Measurements from ENCODE around the gene FGF10.

The FGF10 gene

GRCh38 chr5:44389090-44389822, at the start of gene FGF10:
Gene FGF10, minus strand, starts transcription at chr5:44389420. Its CDS starts 738 bp downstream, at chr5:44388682.
- no peak for DNase-seq (ENCODE audit: low read depth in 2 of 2)

DNA sequence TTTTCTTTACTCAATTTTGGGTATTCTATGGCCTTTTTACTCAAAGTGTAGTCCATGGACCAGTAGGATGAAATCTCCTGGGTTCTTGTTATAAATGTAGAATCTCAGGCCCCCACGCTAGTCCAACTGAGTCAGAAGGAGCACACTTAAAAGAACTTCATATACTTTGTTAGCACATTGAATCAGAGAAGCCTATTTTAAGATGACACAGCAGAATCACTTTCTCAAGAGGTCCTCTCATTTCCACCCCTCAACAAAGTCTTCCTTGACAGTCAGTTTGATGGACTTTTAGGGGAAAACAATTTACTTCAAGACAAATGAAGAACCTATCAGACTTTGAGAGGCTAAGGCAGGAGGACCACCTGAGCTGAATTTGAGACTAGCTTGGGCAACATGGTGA, 37.7 kb upstream of the FGF10 start:
- DNase-seq (ENCODE audit: low read depth in 2 of 2), result no peak

- no peak for DNase-seq (ENCODE audit: low read depth in 2 of 2)
These were observed 23.1 kb upstream of the FGF10 start for GRCh38 chr5:44412286-44412685.

GRCh38 chr5:44402084-44402483, 12.9 kb upstream of the FGF10 start:
- no peak for DNase-seq (ENCODE audit: low read depth in 2 of 2)

DNA sequence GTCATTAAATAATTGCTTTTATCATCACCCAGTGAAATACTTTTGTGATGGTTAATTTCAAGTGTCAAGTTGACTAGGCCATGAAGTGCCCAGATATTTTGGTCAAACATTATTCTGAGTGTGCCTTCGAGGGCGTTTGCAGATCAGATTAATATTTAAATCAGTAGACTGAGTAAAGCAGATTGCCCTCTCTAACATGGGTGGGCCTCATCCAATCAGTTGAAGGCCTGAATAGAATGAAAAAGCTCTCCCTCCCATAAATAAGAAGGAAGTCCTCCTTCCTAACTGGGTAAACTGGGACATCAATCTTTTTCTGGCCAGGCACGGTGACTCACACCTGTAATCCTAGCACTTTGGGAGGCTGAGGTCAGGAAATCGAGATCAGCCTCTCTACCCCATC, 12.4 kb upstream of the FGF10 start:
- DNase-seq (ENCODE audit: low read depth in 2 of 2), result no peak

GRCh38 chr5:44398382-44398781, 9.2 kb upstream of the FGF10 start:
- no peak for DNase-seq (ENCODE audit: low read depth in 2 of 2)

- DNase-seq (ENCODE audit: low read depth in 2 of 2), result no peak
These were observed 7.1 kb upstream of the FGF10 start for GRCh38 chr5:44396312-44396711.

GRCh38 chr5:44390351-44390750, 1.1 kb upstream of the FGF10 start:
- no peak for DNase-seq (ENCODE audit: low read depth in 2 of 2)

DNA sequence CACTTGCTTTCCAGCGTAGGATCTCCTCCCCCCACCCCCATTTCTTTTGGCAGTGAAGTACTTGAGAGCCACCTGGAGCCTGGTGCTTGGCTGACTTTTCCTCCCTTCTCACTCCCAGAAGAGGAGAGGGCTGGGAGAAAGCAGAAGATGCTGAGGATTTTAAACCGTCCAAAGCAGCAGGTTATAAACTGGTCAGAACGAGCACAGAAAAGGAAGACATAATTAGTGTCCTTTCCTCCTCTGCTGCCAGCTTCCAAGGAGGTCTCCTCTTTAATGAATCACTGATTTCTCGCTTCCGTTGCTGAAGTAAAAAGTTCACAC, 563 bp upstream of the FGF10 start:
- DNase-seq (ENCODE audit: low read depth in 2 of 2), result no peak

- DNase-seq (ENCODE audit: low read depth in 2 of 2), result no peak
These were observed 715 bp downstream of the FGF10 start for GRCh38 chr5:44388321-44389089.

GRCh38 chr5:44387921-44388320, 1.3 kb downstream of the FGF10 start:
- DNase-seq (ENCODE audit: low read depth in 2 of 2), result no peak

DNA sequence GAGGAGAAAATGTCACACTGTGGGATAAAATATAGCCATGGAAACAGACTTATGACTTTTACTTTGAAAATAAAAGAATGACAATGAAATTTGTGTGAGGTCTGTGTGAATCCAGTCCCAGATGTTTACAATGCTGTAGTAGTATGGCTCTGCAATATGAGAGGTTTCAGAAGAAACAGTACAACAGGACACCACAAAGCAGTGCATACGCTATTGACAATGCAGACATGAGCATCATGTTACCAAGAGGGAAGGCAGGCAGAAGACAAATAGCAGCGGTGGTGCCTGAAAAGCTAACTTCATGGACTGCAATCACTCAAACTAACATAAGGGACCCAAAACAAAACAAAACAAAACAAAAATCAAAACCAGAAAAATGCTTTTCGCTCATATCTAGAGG, 1.8 kb downstream of the FGF10 start:
- no peak for DNase-seq (ENCODE audit: low read depth in 2 of 2)

GRCh38 chr5:44385291-44385900, 3.8 kb downstream of the FGF10 start:
- DNase-seq (ENCODE audit: low read depth in 2 of 2), result no peak

GRCh38 chr5:44384816-44385215, 4.4 kb downstream of the FGF10 start:
- DNase-seq (ENCODE audit: low read depth in 2 of 2), result no peak

GRCh38 chr5:44382894-44383293, 6.3 kb downstream of the FGF10 start:
- DNase-seq (ENCODE audit: low read depth in 2 of 2), result no peak

- DNase-seq (ENCODE audit: low read depth in 2 of 2), result no peak
These were observed 12.2 kb downstream of the FGF10 start for GRCh38 chr5:44377057-44377456.

DNA sequence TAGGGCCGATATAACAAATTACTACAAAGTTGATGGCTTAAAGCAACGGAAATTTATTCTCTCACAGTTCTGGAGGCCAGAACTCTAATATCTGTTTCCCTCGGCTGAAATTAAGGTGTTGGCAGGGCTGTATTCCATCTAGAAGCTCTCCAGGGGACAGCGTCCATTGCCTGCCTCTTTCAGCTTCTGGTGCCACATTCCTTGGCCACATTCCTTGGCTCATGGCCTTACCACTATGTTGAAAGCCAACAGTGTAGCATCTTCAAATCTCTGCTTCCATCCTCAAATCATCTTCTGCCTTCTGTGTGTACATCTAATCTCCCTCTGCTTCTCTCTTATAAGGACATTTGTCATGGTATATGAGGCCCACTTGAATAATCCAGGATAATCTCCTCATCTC, 17.2 kb downstream of the FGF10 start:
- DNase-seq (ENCODE audit: low read depth in 2 of 2), result no peak

GRCh38 chr5:44367203-44367602, 22.0 kb downstream of the FGF10 start:
- no peak for DNase-seq (ENCODE audit: low read depth in 2 of 2)

GRCh38 chr5:44365345-44365744, 23.9 kb downstream of the FGF10 start:
- no peak for DNase-seq (ENCODE audit: low read depth in 2 of 2)

DNA sequence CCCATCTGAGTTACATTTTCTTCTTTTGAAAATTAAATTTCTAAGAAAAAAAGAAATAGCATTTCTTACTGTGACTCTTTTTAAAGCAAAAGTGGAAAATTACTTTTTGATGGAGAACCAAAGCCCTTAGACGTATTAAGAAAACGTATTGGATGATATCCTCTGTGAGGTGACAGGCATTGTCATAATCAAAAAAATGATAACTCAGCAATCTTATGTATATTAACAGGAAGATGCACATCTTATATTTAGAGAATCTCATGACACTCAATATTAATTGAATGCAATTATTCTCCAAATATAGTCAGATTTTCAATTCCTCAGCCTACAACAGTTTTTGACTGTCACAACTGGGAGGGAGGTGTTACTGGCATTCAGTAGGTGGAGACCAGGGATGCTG, 25.1 kb downstream of the FGF10 start:
- no peak for DNase-seq (ENCODE audit: low read depth in 2 of 2)

GRCh38 chr5:44361342-44362001, 27.7 kb downstream of the FGF10 start:
- no peak for DNase-seq (ENCODE audit: low read depth in 2 of 2)

GRCh38 chr5:44360919-44361318, 28.3 kb downstream of the FGF10 start:
- DNase-seq (ENCODE audit: low read depth in 2 of 2), result no peak

DNA sequence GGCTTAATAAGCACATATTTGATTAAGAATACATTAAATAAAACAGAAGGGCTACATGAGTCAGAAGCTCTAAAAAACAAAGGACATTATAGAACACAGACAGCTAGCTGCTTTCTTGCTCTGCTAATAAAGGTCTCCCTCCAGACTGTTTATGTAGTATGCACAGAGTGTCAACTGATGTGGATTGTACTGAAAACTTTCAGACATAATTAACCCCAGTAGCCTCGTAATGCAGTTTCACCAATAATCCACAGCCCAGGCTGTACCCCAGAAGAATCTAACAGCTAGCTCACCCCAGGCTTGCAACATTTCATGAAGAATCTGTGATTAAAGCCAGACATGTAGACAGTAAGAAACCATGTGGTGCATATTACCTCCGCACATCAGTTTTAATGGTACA, 30.8 kb downstream of the FGF10 start:
- no peak for DNase-seq (ENCODE audit: low read depth in 2 of 2)
